HG03060 (cell line): Measurements from ENCODE around the gene NXT1.
"Not testable (repeated sequence)": the region's sequence is repeated elsewhere in the genome, so short reads cannot be mapped to it uniquely, and the experiment has no call there.

Experiments
- ATAC-seq: cut with Tn5 transposase; IDR thresholded peaks from one replicate; pipeline ENCODE4 v1.9.1; 2021; ENCODE audit warnings: low read depth, moderate number of reproducible peaks; ENCODE audit not compliant: unreplicated experiment

NXT1 gene

DNA sequence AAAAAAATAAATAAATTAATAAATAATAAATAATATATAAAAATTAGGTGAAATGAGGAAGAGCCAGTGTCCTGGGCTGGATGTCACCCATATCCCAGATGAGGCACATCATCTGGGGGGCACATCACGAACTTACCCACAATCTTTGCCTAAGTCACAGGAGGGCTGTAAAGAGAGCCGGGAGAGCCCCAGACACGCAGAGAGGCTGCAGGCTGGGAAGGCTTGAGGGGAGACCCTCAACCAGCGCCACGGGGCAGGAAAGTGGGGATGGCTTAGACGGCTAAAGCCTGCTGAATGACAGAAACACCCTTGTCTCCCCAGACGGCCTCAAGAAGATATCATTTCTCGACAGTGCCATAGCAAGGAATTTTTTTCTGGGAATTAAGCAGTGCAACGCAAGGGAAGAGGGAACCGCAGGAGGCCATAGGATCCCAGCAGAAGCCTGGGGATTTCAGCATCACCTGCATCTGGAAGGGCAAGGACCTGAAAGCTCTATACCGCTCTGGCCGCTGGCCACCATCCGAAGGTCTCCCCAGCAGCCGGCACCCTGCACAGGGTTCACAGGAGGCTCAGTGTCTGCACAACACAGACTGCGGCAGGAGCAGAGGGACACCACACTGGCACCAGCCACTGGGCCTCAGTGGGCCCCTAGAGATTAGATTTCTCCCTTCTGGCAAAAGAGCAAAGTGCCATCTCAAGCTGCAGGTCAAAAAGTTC is 22.8 kb upstream of the NXT1 start:
- ATAC-seq: no peak

DNA sequence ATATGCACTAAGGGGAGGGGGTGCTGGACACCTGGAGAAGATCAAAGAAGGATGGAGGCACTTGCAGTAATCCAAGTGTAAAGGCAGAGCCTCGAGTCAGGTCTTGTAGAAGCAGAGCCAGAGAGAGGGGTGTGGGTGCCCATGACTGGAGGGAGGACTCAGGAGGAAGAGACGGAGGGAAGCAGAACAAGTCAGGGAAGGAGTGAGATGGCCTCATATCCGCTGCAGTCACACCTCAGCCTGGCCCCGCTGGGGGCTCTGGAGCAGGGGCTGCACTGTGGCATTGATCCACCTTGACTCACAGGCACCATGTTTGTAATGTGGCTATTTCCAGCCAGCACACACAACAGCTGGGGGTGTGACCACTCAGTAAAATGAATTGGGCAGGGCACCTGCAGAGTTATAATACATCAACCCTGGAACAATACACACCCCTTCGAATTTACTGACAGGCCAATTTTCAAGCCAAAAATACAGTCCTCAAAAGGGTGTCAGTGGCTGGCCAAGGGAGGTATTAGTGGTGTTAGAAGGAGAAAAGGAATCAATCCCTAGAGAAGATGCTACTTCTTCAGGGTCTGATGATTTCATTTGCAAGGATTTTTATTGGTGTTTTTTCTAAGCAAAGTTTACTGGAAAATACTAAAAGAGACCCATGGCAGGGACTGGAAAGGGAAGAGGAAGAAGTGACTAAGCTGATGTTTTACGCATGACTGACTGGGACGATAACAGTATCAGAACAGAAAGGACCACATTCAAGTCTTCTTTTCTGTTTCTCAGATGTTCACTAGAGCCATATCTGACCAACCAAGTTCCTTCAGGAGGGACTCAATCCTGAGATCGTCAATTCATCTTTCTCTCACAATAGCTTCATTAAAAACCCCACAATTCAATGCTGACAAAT is 18.9 kb upstream of the NXT1 start:
- no peak for ATAC-seq

DNA sequence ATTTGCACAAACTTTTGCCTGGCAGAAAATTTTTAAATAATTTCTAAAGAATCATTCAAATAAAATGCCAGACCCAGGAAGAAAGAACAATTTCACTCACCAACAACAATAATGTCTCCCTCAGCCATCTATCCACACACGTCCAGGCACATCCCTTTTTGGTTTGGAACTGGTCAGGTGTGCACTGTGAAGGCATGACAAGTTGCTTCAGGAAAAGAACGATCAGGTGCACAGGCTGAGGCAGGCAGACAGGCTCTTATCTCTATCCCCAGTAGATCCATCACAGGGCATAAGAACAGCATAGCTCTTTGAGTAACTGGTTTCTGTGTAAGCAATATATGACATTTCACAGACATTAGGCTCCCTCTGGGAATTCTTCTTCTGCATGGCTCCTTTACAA is 18.1 kb upstream of the NXT1 start:
- no peak for ATAC-seq

DNA sequence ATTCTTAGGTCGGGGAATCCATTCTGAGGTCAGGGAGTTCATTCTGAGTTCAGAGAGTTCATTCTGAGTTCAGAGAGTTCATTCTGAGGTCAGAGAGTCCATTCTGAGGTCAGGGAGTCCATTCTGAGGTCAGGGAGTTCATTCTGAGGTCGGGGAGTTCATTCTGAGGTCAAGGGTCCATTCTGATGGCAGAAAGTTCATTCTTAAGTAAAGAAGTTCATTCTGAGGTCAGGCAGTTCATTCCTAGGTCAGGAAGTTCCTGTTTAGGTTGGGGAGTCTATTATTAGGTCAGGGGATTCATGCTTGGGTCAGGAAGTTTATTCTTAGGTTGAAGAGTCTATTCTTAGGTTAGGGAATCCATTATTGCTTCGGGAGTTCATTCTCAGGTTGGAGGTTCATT is 16.5 kb upstream of the NXT1 start:
- ATAC-seq: no peak

DNA sequence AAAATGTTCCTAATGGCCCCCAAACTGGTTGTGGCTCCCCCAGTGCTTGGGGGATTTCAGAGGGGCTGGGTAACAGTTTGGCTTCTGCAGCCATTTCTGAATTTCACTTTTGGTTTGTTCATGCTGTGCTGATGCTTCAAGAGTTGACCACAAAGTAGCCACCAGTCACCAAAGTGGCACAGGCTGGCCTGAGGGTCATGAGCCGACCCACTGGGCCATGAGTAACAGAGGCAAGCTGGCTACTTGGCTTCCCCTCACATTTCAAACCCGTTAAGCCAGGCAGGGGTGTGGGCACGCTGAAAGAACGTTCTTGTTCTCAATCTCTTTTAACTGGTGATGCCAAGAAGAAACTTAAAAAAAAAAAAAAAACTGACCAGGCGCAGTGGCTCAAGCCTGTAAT is 15.1 kb upstream of the NXT1 start:
- ATAC-seq: no peak

DNA sequence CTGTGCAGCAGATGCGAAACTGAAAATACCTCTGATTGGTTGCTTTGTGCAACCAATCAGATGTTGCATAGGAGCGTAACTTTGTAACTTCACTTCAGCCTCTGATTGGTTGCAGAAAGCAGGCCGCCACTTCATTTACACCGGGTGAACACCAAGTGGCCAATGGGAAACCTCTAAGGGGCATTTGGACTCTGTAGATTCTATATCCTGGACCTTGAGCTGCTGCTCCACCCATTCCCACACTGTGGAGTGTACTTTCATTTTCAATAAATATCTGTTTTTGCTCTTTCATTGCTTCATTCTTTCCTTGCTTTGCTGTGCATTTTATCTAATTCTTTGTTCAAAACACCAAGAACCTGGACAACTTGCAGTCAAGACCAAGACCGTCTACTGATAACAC is 14.1 kb upstream of the NXT1 start:
- ATAC-seq: no peak

DNA sequence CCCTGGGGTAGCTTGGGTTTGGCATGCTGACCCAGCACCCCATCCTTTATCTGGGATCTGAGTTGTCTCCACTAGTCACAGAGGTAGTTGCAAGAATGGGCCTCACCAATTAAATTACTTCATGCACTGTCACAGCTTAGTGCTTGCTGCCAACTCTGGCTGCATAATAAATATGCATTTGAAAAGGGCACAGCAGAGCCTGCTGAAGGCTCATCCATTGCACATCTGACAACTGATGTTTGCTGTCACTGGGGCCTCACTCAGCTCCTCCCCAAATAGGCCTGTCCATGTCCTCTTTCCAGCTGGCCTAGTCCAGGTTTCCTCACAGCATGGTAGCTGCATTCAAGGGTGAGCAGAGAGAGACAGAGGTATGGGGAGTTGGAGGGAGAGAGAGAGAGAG is 13.3 kb upstream of the NXT1 start:
- no peak for ATAC-seq

DNA sequence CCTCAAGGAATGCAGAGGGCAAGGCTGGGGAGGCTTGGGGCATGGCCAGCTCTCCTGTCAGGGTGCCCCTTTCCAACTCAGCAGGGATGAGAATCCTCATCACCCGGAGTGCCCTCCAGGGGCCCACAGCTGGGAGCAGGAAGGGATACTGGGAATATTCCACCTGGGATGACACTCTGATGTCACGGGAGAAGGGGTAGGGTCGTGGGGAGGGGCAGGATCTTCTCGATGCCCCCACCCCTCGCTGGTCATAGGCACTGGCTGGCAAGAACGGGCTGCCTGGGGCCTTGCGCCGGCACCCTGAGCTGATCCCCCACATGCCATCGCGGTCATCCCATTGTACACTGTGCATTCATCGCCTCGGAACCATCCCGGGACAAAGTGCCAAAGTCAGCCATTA is 10.6 kb upstream of the NXT1 start:
- ATAC-seq: no peak

DNA sequence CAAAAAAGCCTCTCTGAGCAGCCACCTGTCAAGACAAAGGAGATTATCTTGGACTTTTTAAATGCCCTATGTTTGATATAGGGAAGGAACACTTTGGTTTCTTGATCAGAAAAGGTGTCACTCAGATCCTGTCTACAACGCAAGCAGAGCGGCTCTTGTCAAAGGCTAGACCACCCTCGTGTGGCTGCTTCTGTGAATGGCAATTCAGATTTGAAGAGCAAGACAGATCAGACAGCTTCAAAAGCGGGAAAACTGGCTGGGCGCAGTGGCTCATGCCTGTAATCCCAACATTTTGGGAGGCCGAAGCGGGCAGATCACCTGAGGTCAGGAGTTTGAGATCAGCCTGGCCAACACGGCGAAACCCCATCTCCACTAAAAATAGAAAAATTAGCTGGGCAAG is 10.1 kb upstream of the NXT1 start:
- ATAC-seq: no peak

DNA sequence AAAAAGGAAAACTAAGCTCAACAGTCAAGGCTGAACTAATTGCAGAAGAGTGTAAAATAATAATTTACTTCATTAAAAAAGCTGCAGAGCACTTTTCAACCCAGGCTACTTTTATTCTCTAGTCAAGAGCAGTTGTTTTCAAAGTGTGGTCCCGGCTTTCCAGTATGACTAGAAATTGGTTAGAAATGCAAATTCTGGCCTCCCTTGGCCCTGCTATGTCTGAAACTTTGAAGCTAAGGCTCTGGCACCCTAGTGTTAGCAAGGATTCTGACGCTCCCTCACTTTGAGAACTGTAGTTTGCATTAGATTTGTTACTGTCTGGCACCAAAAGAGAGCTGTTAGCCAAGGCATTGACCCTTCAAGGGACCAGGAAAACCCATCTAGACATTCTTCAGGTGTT is 9.5 kb upstream of the NXT1 start:
- no peak for ATAC-seq

DNA sequence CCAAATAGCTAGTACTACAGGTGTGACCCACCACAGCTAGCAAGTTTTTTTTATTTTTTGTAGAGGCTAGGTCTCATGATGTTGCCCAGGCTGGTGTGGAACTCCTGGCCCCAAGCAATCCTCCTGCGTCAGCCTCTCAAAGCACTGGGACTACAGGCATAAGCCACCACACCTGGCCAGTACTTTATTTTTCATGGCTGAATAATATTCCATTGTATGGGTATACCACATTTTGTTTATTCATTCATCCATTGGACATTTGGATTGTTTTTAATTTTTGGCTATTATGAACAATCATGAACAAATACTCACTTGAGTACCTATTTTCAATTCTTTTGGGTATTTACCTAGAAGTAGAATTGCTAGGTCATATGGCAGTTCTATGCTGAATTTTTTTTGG is 7.0 kb upstream of the NXT1 start:
- no peak for ATAC-seq

DNA sequence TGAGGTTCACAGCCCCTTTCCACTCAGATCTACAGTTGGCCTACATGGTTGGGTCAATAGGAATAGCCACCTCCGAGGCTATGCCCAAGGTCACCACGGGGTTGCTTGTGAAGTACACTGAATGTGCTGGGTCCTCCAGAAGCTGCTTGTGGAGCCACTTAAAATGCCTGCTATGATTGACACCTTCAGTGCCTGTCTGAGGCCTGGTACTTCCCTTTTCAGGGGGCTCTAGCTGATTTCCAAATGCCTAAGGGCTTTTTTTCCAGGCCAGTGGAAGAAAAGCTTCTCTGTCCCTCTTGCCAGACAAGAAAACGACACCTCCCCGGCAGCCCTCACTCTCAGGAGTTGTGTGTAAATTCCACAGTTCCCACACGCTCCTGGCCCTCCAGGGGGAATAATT is 6.3 kb upstream of the NXT1 start:
- ATAC-seq: no peak

DNA sequence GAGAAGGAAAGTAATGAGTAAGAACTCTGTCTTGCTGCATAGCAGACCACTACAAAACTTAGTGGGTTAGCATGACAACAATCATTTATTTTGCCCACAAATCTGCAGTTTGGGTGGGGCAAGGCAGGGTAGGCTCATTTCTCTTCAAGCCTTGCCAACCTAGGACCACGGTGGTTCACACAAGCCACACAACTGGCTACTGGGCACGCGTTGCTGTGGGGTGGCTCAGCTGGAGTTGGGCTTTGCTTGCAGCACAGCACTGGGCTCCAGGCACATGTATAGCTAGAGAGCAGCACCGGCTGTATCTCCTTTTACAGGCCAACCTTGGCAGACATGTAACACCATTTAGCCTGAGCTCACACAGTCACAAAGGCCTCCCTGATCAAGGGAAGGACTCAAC is 4.6 kb upstream of the NXT1 start:
- ATAC-seq: no peak

DNA sequence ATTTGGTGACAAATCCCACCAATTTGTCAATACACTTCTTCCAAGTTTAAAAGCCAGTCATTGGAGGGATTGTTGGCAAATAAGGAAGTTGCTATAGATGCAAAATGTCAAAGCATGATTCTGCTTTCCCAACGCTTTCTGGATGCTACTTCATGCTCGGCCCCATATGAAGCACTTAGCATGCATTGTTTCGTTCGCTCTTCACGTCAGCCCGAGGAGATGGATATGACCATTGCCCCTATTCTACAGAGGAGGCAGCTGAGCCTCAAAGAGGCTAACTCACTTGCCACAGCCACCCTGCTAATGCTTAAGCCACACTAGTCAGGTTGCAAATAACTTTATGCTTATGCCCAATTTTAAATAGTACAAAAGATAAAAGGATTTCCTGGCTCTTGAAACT is 2.8 kb upstream of the NXT1 start:
- ATAC-seq: no peak

DNA sequence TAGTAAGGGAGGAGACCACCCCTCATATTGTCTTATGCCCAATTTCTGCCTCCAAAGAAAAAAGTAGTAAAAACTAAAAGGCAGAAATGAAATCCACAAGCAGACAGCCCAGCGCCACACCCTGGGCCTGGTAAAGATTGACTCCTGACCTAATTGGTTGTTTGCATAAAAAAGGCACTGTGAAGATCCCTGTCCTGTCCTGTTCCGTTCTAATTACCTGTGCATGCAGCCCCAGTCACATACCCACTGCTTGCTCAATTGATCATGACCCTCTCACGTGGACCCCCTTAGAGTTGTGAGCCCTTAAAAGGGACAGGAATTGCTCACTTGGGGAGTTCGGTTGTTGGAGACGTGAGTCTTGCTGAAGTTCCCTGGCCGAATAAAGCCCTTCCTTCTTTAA is 2.1 kb upstream of the NXT1 start:
- ATAC-seq: not testable (repeated sequence)

DNA sequence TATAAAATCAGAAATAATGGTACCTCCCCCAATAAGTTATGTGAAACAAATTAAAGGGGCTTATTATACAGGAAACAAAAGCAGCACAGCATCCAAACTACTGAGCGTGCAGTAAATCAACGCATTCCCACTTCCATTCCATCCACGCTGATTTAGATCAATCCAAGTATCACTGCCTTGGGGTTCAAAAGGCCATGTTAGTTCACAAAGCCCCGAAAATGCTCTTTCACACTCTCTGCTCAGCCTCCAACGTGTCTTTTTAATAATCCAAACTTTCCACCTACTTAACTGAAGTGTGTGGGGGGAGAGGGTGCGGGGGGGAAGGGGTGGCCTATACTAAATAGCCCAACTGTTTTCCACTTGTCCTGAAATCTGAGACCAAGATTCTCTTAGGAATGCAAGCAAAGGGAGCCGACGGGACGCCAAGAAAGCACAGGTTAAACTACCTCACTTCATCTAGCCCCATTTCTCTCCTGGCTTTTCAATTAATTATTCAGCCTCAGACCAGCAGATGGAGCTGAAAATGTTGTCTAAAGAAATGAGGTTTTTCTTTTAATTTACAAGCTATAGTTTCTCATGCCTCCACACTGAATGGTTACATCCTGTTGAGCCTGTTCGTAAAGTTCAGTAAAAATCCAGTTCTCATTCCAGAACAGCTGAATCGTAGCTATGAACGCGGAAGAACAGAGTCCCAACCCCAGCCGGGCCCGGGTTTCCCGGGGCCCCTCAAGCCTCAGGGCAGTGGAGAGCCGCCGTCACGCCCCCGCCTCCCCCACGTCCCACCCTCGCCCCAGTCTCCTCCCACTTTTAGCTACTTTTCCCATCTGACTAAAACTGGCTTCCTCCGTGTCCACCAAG is 1.0 kb upstream of the NXT1 start:
- ATAC-seq: peak; percentile 14

DNA sequence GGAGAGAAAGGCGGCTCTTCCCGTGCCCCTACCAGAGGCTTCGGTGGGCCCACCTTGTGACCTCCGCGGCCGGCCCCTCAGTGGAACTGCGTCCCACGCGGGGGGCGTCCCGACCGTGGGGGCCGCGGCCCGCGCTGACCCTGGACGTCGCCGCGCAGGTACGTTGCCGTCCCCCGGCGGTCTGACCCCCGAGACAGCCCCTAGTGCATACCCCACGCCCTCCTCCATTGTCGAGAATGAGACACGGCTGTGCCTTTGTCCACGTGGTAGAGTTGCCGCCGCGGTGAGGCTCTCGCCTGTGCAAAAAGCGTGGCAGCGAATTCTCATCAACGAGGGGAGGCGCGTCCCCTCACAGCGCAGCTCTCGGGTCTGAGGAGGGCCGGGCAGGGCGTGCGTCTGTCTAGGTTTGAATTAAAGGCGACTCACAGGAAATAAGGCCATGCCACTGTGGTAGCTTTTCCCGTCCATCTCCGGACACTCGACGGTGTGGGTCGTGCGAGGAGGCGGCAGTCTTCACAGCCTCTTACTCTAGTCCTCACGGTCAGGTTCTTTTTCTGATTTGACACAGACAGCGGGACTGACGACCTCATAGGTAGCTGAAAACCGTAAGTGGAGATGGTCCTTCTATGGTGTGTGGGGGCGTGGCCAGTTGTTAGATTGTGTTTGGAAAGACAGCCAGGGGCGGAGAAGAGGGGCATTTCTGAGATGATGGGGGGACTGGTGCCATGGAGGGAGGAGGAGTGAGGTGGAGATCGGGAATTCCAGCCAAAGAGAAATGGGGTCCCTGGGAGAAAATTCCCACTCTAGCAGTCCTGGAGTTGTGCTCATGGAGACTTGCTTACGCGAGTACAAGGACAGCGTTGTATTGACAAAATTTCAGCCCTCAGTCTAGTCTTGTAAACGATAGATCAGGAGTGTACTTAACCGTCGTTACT is 580 bp downstream of the NXT1 start:
- ATAC-seq: peak; percentile 12

DNA sequence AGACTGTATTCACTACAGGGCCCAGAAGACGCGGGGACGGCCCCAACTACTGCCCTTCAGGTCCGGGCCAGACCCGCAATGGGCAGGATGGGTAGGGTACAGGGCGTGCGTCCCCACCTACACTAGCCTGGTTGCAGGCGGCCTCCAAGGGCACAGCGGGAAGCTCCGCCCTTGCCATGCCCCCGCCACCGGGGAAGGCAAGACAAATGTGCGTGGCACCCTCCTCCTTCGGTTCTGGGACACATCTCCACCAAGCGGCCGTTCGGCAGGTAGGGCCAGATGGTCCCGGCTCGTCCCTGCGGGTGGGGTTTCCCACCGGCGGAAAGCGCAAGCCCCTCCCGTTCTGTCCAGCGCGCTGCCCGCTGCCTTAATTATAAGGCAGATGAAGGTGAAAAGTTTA is 5.6 kb downstream of the NXT1 start:
- no peak for ATAC-seq

DNA sequence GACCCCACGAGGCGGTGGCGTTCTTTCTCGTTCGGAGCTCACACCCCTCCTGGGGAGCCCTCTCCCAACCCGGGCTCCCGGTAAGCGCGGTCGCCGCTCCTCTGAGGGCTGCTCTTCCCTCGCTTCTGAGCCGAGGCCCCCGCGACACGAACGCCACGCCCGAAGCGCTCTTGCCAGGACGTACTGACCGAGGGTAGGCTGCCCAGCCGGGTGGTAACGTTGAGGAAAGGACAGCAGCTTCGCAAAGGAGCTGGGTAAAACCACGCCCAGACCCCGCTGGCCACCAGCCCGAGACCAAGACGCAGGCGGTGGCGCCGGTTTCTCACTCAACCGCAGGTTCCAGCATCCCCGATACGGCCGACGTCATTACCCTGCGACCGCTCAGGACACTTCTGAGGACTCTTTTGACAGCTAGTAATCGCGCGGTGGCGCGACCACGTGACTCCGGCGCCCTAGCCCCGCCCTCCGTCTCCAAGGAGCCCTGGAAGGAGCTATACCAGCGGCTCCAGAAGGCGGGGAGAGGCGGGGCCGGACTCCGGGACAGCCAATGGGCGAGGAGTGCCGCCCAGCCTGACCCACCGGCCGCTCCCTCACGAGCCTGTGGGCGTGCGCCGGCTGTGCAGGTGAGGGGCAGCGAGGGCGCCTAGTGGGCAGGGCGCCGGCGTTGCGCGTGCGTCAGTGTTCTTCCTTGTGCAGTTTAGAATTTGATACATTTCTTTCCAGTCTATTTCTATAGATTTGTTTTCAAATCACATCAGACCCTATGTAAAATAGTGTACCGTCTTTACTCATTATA is 7.4 kb downstream of the NXT1 start:
- ATAC-seq: peak; percentile 37
